ENCODE measurements around the gene TIMM13. TPM values are rescaled to one million over a fixed set of nuclear protein-coding genes. Genes with fewer than 3 reads are reported as not detected.
A peak's percentile ranks its signal among the peaks of the same experiment; 100 is the strongest.

TIMM13 gene
- total and polyA plus RNA-seq, 9 of the 15 experiments (the other 6 are each of a cell fraction or from before 2014, with no cell fraction given), result 17.6 to 215 (median 71.8) TPM

DNA sequence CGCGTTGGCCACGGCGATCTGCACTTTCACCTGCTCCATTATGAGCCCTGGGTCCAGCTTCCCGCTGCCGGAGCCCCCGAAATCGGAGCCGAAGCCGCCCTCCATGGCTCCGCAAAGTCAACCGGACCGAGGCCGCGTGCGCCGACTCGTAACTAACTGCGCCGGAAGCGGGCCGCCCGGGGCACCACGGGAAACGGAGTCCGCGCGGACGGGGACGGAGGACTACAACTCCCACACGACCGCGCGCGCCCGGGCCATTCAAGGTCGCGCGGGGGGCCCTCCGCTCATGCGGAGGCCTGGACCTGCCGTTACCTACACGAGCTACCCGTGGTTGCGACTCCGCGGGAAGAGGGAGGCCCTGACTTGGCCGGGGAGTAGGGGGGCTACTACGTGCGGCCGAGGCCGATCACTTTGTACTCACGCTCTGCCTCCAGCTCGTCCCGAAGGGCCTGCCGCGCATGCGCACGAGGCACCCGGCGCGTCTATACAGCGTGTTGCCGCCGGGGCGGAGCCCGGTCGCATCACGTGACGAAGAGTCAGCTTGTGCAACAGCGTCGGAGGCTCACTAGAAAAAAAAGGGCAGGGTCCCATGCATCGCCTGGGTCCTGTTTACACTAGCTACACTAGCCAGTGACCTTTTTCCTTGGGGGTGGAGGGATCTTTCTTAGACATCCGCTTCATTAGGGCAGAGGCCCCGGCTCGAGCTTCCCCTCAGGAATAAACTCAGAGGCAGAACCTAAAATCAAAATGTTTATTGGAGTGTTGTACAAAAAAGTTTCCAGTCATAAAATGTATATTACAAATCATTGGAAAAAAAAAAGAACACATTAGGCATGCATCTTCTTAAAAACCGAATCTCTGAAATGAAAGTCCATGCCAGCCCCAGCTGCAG lies at the start of gene TIMM13 (continued):
- TF ChIP-seq, protein P1, sequence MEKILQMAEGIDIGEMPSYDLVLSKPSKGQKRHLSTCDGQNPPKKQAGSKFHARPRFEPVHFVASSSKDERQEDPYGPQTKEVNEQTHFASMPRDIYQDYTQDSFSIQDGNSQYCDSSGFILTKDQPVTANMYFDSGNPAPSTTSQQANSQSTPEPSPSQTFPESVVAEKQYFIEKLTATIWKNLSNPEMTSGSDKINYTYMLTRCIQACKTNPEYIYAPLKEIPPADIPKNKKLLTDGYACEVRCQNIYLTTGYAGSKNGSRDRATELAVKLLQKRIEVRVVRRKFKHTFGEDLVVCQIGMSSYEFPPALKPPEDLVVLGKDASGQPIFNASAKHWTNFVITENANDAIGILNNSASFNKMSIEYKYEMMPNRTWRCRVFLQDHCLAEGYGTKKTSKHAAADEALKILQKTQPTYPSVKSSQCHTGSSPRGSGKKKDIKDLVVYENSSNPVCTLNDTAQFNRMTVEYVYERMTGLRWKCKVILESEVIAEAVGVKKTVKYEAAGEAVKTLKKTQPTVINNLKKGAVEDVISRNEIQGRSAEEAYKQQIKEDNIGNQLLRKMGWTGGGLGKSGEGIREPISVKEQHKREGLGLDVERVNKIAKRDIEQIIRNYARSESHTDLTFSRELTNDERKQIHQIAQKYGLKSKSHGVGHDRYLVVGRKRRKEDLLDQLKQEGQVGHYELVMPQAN (IDR thresholded peaks at IDR 0.05; ENCODE audit: borderline replicate concordance), result peak; percentile 83; the same call in 1 of the 2 replicates
- peak; percentile 39 for TF ChIP-seq MITF (IDR thresholded peaks at IDR 0.05)
- TF ChIP-seq E2F5 (CRISPR knock-in tag; IDR thresholded peaks at IDR 0.05), result no peak
- TF ChIP-seq ZNF589 (CRISPR knock-in tag; IDR thresholded peaks at IDR 0.05; ENCODE audit: low read depth), result peak; percentile 77; the same call in 1 of the 2 replicates
- TF ChIP-seq GTF2F1 (IDR thresholded peaks at IDR 0.05; ENCODE audit: low read depth, low read length), result peak; percentile 83; the same call in 1 of the 2 replicates
- peak; percentile 84 for TF ChIP-seq SIN3B (IDR thresholded peaks at IDR 0.05; ENCODE audit: low read depth)
- peak; percentile 88; the same call in 1 of the 2 replicates for TF ChIP-seq SP1 (CRISPR knock-in tag; IDR thresholded peaks at IDR 0.05)
- no peak for TF ChIP-seq HNRNPK (IDR thresholded peaks at IDR 0.05; ENCODE audit: low read depth, low read length, poor library complexity, severe bottlenecking)
- TF ChIP-seq, protein P2, sequence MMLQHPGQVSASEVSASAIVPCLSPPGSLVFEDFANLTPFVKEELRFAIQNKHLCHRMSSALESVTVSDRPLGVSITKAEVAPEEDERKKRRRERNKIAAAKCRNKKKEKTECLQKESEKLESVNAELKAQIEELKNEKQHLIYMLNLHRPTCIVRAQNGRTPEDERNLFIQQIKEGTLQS (IDR thresholded peaks at IDR 0.05), result peak; percentile 76
- TF ChIP-seq, protein P2 (CRISPR knock-in tag; conservative IDR thresholded peaks at IDR 0.05), result no peak; the same call in none of the 2 replicates
- TF ChIP-seq REST (IDR thresholded peaks at IDR 0.05; ENCODE audit: borderline replicate concordance), result peak; percentile 91
- peak; percentile 78 for TF ChIP-seq REST (CRISPR knock-in tag; IDR thresholded peaks at IDR 0.05; ENCODE audit: low read depth)
- peak; percentile 24; the same call in 1 of the 2 replicates for TF ChIP-seq EGR1 (conservative IDR thresholded peaks at IDR 0.05)

Data from K562 (cell line).